Ascending aorta (tissue), 2 donors: ENCODE results near the gene JDP2. TPM values are rescaled to one million over a fixed set of nuclear protein-coding genes. Genes with fewer than 3 reads are reported as not detected.

Source experiments
- DNase-seq, 2 donors: peaks; one replicate each; pipeline ENCODE4 v3.0.0-alpha.2; 2019; ENCODE audit warnings: low spot score in 2 of 2
- H3K27ac ChIP-seq, 2 donors: fragments of 200-600 bp; sonication (generic); one replicate each; pipeline ENCODE4 v1.5.1; 2016 to 2017; ENCODE audit warnings: mild to moderate bottlenecking in 1 of 2
- H3K27me3 ChIP-seq: fragments of 200-600 bp; sonication (generic); one replicate; pipeline ENCODE4 v1.5.1; 2017
- H3K36me3 ChIP-seq, 2 donors: fragments of 200-600 bp; sonication (generic); one replicate each; pipeline ENCODE4 v1.5.1; 2016
- H3K4me1 ChIP-seq, 2 donors: fragments of 200-600 bp; sonication (generic); one replicate each; pipeline ENCODE4 v1.5.1; 2016 to 2017; ENCODE audit warnings: mild to moderate bottlenecking in 1 of 2
- H3K4me3 ChIP-seq, 2 donors: fragments of 200-600 bp; sonication (generic); one replicate each; pipeline ENCODE4 v1.5.1; 2016 to 2017; ENCODE audit warnings: mild to moderate bottlenecking in 1 of 2
- H3K9me3 ChIP-seq, 2 donors: fragments of 200-600 bp; sonication (generic); one replicate each; pipeline ENCODE4 v1.5.1; 2016
- intact Hi-C: fragments of 100-400 bp; cut with DNase I; formaldehyde crosslinking; loops from one replicate; pipeline ENCODE4 v1.15.1; 2023
- total RNA-seq: library from RNA; depleted of rRNA; stranded (reverse); fragments of >200 nt; gene quantifications from one replicate; pipeline ENCODE4 v1.1.0, GENCODE V29; 2016
- TF ChIP-seq, protein P1 (sequence below), 3 experiments: fragments of 200-600 bp in 2 of 3; fragments of 450-650 bp in 1 of 3; sonication (generic) in 2 of 3; IDR thresholded peaks; one replicate each; pipeline ENCODE4 v1.5.1; 2016 to 2019; ENCODE audit warnings: antibody characterized with exemption in 3 of 3, mild to moderate bottlenecking in 1 of 3, moderate library complexity in 1 of 3

JDP2 gene
- total RNA-seq, 1 donor from 2014 or later = 213 TPM

DNA sequence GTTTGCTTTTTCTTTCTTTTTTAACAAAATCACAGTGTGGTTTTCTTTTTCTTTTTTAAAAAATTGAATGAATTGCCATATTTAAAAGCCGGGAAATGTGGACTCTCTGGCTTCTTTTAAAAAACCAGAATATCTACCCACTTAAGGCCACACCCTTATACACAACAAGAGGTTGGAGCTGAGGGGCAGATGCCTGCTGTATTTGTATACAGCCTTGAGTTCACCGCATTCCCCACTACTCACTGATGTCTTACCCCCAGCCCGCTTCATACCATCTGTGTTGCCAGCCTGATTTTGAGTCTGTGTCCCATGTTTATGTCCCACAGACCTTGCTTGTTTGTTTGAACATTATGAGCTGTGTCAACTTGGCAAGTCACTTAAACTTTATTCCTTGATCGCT lies 14.3 kb downstream of the JDP2 start:
- peaks cover 6 to 23% of the 10 kb centered on the region in 2 donors for H3K4me1 ChIP-seq
- TF ChIP-seq, protein P1, sequence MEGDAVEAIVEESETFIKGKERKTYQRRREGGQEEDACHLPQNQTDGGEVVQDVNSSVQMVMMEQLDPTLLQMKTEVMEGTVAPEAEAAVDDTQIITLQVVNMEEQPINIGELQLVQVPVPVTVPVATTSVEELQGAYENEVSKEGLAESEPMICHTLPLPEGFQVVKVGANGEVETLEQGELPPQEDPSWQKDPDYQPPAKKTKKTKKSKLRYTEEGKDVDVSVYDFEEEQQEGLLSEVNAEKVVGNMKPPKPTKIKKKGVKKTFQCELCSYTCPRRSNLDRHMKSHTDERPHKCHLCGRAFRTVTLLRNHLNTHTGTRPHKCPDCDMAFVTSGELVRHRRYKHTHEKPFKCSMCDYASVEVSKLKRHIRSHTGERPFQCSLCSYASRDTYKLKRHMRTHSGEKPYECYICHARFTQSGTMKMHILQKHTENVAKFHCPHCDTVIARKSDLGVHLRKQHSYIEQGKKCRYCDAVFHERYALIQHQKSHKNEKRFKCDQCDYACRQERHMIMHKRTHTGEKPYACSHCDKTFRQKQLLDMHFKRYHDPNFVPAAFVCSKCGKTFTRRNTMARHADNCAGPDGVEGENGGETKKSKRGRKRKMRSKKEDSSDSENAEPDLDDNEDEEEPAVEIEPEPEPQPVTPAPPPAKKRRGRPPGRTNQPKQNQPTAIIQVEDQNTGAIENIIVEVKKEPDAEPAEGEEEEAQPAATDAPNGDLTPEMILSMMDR (IDR thresholded peaks at IDR 0.05) = no peak
- H3K36me3 ChIP-seq = peaks cover 6 to 15% of the 10 kb centered on the region in 2 donors
- no peak overlapping the region for H3K4me3 ChIP-seq
- H3K27me3 ChIP-seq = no peaks in the 10 kb centered on the region
- no peak for DNase-seq
- no peaks in the 10 kb centered on the region for H3K9me3 ChIP-seq
- intact Hi-C loops = no loop called here
- peak overlapping the region; percentile 68 to 69 for H3K27ac ChIP-seq

DNA sequence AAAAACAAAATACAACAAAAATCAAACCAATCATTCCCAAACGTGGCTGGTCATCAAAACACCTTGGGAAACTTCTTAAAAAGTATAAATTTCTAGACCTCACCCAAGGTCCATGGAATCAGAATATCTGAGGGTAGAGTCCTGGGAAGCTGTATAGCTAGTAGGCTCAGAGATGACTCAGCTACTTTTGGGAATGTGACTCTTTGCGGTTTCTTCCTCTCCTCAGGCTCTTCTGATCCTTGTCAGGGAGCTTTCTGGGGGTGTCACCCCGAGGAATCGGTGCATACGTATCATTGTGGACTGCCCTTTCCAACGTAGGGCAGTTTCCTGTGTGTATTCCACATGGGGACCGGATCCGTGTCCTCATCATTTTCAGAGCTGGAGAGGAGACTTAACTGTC lies 14.8 kb downstream of the JDP2 start:
- Histone ChIP-seq H3K27ac (peak overlapping the region; percentile 68 to 69), H3K36me3 (peaks cover 6 to 15% of the 10 kb centered on the region in 2 donors), H3K9me3 (no peaks in the 10 kb centered on the region), H3K4me1 (peaks cover 6 to 23% of the 10 kb centered on the region in 2 donors), H3K27me3 (no peaks in the 10 kb centered on the region), H3K4me3 (no peak overlapping the region)
- intact Hi-C loops = no loop called here
- no peak for DNase-seq
- TF ChIP-seq, protein P1 (IDR thresholded peaks at IDR 0.05) = no peak

DNA sequence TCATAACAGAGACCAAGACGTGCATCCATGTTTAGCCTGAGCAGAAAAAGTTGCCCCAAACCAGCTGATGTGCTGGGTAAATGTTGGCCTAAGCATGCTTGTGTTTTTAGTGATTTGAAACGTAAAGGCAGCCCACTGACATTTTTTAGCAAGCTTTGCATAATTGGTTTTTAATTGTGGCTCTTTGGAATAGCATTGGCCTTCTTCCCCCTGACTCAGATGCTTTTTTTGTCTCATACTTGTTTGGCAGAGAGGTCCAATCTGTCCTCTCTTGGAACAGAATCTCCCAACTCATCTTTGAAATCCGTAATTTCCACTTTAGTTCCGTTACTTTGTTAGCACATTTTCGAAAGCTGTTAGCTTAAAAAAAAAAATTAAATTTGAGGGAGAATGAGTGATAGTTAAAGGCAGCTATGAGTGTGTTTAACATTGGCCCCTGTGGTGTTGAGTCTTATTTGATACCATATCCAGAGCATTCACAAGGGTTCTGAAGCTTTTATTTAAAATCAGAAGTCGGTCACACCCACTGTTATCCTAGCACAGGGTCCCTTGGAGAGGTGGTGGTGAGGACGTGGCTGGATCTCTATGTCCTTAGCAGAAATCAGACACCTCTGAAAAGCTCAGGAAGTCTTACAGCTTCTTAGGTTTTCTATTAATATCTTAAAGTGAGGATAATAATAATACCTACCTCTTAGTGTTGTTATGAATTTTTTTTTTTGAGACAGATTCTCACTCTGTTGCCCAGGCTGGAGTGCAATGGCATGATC lies 15.6 kb downstream of the JDP2 start:
- DNase-seq = no peak
- intact Hi-C loops = no loop called here
- H3K9me3 ChIP-seq = no peaks in the 10 kb centered on the region
- TF ChIP-seq, protein P1 (IDR thresholded peaks at IDR 0.05) = no peak
- peaks cover 6 to 21% of the 10 kb centered on the region in 2 donors for H3K4me1 ChIP-seq
- peaks cover 6 to 15% of the 10 kb centered on the region in 2 donors for H3K36me3 ChIP-seq
- peak overlapping the region; percentile 68 to 69 for H3K27ac ChIP-seq
- H3K27me3 ChIP-seq = no peaks in the 10 kb centered on the region
- no peak overlapping the region for H3K4me3 ChIP-seq

DNA sequence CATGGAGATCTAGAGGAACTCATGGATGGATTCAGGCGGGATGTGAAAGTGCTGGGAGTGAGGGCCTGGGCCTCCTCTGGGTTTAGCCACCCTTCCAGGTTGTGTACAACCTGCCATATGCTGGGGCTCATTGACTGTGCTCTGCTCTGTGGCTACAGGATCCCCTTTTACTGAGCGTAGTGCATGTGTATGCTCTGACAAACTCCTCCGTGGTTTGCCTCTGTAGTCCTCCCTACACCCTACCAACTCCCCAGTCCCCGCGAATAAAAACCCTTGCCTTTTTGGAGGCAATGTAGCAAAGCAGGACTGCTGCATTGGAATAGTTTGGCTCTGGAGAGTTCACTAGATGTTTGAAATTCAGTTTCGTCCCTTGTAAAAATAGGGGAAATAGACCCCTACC lies 17.4 kb downstream of the JDP2 start:
- Histone ChIP-seq H3K4me3 (no peak overlapping the region), H3K9me3 (no peaks in the 10 kb centered on the region), H3K27ac (no peak overlapping the region), H3K36me3 (peaks cover 6 to 9% of the 10 kb centered on the region in 2 donors), H3K27me3 (no peaks in the 10 kb centered on the region), H3K4me1 (peaks cover 21 to 30% of the 10 kb centered on the region in 2 donors)
- DNase-seq = no peak
- intact Hi-C loops = no loop called here
- TF ChIP-seq, protein P1 (IDR thresholded peaks at IDR 0.05) = no peak

DNA sequence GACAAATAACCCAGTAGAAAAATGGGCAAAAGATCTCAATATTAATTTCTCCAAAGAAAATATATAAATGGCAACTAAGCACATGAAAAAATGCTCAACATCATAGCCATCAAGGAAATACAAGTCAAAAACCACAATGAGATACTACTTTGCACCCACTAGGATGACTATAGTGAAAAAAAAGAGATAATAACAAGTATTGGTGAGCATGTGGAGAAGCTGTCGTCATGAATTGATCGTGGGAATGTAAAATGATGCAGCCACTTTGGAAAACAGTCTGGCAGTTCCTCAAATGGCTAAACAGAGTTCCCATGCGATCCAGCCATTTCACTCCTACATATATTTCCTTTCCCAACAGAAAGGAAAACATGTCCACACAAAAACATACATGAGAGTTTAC lies 18.1 kb downstream of the JDP2 start:
- no peak for DNase-seq
- TF ChIP-seq, protein P1 (IDR thresholded peaks at IDR 0.05) = no peak
- H3K27ac ChIP-seq = no peak overlapping the region
- intact Hi-C loops = no loop called here
- no peaks in the 10 kb centered on the region for H3K9me3 ChIP-seq
- H3K27me3 ChIP-seq = no peaks in the 10 kb centered on the region
- H3K36me3 ChIP-seq = peaks cover 6 to 9% of the 10 kb centered on the region in 2 donors
- H3K4me1 ChIP-seq = peaks cover 20 to 30% of the 10 kb centered on the region in 2 donors
- no peak overlapping the region for H3K4me3 ChIP-seq
